Measurements from ENCODE around the gene CAMTA1.

The CAMTA1 gene

DNA sequence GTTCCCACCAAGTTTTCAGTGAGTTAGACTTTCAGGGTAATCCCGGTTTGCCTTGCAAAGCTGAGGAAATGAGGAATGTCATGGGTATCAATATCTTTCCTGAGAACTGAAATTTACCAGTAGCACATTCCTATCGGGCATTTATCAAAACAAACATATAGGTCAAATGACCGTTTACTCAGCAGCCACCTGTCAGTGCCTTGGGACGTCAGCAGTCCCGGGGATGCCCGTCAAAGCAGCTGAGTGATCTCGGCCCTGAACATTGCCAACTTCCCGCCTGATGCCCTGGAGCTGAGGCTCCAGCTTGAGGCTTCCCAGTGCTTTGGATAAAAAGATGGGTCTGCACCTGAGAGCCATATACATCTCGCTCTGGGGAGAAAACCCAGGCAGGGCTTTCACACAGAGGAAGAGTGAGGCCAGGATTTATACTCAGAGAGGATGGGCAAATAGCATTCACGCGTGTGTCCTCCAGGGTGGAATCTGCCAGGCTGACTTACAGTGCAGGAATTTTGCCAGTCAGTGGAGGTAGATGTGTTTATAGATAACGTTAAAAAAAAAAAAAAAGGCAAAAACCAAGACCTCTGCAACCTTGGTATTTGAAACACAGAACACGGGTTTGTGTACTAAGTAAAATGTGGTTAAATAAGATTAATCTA, 550.1 kb downstream of the CAMTA1 start:
- no peak for TF ChIP-seq CTCF (IDR thresholded peaks at IDR 0.05; ENCODE audit: borderline replicate concordance, insufficient read depth, low read depth, low read length)
- H3K4me3 ChIP-seq (ENCODE audit: low read depth, low read length): no peak overlapping the region

DNA sequence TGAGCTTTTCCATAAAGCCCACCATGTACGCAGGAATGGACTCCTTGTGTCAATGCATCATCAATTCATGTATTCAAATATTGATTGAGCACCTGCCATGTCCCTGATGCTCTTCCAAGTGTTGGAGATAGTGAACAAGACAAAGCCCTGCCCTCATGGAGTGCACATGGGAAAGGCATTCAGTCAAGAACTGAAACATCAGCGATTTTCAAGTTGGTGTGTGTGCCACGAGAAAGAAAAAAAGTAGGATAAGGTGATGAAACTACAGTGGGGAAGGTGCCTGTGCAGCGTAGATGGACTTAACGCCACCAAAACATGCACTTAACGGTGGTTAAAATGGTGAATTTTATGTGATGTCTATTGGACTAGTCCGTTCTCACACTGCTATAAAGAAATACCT, 553.2 kb downstream of the CAMTA1 start:
- H3K4me3 ChIP-seq (ENCODE audit: low read depth, low read length): no peak overlapping the region
- no peak for TF ChIP-seq CTCF (IDR thresholded peaks at IDR 0.05; ENCODE audit: borderline replicate concordance, insufficient read depth, low read depth, low read length)

- no peak overlapping the region for H3K4me3 ChIP-seq (ENCODE audit: low read depth, low read length)
- TF ChIP-seq CTCF (IDR thresholded peaks at IDR 0.05; ENCODE audit: borderline replicate concordance, insufficient read depth, low read depth, low read length): no peak
These were observed 553.8 kb downstream of the CAMTA1 start for GRCh38 chr1:7339014-7339413.

DNA sequence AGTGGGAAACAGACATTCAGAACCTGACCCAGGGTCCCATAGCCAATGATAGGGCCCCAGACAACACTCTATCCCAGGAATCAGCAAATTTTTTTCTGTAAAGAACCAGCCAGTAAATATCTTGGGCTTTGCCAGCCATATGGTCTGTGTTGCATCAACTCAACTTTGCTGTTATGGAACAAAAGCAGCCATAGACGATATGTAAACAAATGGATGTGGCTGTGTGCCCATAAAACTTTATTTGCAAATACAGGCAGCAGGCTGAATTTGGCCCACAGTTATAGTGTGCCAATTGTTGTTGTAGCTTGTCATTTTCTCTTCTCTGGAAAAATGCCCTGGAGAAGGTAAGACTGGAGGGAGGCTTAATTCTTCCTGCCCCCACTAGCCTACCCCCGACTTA, 554.7 kb downstream of the CAMTA1 start:
- TF ChIP-seq CTCF (IDR thresholded peaks at IDR 0.05; ENCODE audit: borderline replicate concordance, insufficient read depth, low read depth, low read length): no peak
- no peak overlapping the region for H3K4me3 ChIP-seq (ENCODE audit: low read depth, low read length)

GRCh38 chr1:7341145-7341905, 556.1 kb downstream of the CAMTA1 start:
- no peak overlapping the region for H3K4me3 ChIP-seq (ENCODE audit: low read depth, low read length)
- no peak for TF ChIP-seq CTCF (IDR thresholded peaks at IDR 0.05; ENCODE audit: borderline replicate concordance, insufficient read depth, low read depth, low read length)

GRCh38 chr1:7343882-7344281, 558.6 kb downstream of the CAMTA1 start:
- TF ChIP-seq CTCF (IDR thresholded peaks at IDR 0.05; ENCODE audit: borderline replicate concordance, insufficient read depth, low read depth, low read length): no peak
- no peak overlapping the region for H3K4me3 ChIP-seq (ENCODE audit: low read depth, low read length)

DNA sequence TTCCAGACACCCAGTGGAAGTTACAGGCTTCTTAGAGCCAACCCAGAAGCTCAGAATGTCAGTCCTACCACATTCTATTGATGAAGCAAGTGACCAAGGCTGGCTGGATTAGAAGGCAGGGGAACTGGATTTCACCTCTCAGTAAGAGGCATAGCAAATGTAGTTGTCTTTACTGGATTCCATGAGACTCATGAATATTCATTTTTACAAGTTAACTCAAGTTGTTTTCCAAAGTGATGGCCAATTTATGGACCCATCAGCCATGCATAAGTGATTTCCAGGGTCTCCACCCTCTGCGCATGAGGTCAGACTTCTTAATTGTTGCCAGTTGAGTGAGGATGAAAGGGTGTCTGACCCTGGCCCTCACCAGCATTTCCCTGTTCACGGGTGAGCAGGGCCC, 559.0 kb downstream of the CAMTA1 start:
- no peak for TF ChIP-seq CTCF (IDR thresholded peaks at IDR 0.05; ENCODE audit: borderline replicate concordance, insufficient read depth, low read depth, low read length)
- no peak overlapping the region for H3K4me3 ChIP-seq (ENCODE audit: low read depth, low read length)
